ENCODE measurements around the gene CEBPE.

The CEBPE gene

DNA sequence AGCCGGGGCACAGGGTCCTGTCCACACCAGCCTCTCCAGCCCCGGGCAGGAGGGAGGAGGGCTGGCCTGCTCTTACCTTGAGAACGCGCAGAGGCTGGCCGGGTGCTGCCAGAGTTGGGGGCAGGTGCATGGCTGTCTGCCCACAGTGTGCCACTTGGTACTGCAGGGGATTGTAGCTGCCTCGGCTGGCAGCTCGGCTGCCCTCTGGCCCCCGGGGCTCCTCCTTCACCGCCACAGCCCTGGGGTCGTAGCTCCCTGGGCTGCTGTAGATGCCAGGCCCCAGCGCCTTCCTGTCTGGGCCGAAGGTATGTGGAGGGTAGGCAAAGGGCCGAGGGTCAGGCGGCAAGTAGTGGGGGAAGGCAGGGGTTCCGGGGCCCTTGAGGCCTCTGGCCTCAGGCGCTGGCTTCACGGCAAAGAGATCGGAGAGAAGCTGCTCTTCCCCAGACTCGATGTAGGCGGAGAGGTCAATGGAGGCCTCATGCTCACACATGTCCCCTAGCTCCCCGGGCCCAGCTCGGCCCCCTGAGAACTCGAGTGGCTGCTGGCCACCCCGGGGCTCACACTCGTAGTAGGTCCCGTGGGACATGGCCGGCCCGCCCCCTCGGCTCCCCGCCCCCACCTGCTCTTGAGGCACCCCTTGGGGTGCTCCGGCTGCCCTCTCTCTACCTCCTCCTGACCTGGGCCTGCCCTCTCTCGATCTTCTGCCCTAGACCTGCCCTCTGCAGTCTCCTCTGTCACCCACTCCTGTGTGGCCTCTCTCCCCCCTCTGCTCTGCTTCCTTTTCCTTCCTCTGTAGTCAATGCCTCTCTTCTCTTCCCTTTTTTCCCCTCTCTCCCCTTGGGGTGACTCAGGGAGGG lies at the start of gene CEBPE:
Gene CEBPE (minus strand): TSS at position 750 of the 857 bp plus-strand sequence. CDS start 164 bp downstream, at position 586.
- FAIRE-seq: no peak

DNA sequence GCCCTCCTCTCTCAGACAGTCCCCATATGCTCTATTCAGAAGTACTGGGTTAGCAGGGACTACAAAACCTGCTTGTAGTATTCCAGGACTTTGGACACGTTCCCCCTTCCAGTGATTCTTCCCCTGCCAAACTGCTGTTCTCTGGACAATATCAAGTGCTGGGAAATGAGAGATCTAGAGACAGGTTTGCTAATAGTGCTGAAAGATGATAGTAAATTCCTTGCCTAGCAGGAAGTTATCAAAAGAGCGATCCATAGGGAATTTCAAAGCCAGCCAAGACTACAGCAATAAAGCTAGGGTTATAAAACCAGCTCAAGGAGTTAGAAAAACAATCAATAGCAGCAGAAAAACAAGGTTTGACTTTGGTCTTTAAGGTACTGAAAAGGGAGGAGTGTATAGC lies 49.2 kb upstream of the CEBPE start:
- FAIRE-seq: no peak

DNA sequence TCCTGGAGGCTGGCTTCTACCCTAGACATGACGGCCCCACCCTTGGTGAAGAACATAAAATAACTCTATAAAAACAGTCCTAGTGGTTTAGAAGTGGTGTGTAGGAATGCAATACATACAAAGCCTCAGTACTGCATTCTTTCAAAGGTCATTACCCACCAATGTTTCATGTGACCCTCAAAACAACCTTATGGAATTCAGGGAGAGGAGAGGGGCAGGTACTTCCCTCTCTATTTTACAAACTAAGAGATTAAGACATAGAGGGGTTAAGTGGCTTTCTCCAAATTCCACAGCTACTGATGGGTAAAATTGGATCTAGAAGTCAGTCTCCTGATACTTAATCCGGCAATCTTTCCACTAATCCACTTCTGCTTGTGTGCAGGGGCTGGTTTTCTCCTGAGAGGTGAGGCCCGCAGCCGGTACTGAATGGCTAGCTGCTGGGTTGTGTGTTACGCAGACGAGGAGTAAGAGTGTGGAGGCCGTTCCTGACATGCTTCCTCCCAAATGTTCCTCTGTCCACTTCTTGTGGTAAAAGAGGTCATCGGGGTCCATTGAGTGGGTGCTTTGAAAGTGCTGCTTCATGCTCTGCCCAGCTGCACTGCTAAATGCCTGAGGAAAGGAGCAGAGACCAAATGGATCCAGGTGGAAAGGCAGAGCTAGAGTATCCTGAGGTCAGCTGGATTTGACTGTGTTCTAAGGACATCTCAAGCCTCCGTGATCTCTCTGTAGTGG lies 48.2 kb upstream of the CEBPE start:
- no peak for FAIRE-seq

DNA sequence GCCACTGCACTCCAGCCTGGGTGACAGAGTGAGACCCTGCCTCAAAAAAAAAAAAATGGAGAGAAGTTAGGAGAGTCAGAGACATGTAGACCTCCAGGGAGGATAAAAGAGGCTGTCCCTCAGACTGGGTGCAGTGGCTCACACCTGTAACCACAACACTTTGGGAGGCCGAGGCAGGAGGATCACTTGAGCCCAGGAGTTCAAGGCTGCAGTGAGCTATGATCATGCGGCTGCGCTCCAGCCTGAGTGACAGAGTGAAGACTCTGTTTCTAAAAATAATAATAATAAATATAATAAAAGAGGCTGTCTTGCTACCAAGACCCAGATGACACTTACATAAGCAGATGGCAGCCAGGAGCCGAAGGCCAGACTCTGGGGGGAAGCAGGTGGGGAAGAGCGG lies 45.9 kb upstream of the CEBPE start:
- no peak for FAIRE-seq

DNA sequence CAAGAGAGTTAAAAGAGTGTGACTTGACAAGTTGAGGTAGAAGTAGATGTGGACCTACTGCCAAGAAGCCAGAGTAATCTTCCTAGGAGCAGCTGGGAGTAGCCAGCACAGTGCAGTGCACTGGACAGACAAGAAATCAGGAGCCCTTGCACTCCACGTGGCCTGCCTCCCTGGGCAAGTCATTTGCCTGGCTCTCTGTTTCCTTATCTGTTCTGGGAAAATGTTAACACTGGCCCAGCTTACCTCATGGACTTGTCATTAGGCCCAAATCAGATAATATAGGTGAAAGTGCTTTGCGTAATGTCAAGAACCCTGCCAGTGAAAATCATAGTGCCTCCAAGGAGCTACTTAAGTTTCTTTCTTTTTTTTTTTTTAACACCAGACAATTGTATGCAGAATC lies 45.2 kb upstream of the CEBPE start:
- FAIRE-seq: no peak

DNA sequence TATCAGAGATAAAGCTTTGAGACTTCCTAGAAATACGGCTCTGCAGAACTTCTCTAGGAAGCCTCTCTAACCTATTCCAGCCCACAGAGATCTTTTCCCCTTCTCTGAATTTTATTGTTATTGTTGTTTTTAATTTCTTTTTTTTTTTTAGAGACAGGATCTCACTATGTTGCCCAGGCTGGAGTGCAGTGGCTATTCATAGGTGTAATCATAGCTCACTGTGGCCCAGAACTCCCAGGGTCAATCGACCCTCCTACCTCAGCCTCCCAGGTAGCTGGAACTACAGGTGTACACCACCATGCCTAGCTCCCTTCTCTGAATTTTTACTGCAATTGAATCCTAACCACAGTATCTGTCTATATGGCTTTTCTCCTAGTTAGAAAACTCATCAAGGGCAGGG lies 44.8 kb upstream of the CEBPE start:
- no peak for FAIRE-seq

DNA sequence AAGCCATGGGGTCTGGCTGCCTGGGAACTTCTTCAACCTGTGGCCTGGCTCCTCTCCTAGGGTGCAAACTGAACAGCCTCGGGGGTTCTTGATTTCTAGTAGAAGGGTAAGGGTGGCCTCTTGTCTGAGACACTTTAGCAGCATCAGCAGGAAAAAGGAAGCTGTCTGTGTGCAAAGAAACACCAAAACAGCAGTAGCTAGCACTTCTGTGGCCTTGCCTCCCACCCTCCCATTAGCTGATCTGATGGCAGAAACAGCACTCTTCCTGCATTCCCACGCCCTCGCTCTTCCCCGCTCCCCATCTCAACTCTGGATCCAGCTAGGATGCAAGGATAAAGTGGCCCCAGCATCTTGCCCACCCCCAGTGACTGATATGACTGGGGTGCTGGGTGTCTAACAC lies 43.7 kb upstream of the CEBPE start:
- FAIRE-seq: no peak

DNA sequence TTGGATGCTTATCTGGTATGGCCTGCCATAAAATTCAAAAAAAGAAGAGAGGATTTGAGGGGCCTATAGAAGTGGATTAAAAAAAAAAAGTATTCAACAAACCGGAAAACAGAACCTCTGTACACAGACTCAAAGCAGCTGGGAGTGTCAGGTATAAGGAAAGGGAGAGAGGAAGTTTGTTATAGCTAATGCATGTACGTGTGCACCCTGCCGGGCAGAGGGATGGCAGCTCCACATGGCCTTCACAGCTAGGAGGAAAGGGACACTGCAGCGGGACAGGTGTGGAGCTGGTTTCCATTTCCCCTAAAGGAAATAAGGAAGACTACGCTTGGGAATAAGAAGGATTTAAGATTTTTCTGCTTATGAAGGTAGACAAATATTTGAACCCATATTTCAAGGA lies 43.0 kb upstream of the CEBPE start:
- FAIRE-seq: no peak

DNA sequence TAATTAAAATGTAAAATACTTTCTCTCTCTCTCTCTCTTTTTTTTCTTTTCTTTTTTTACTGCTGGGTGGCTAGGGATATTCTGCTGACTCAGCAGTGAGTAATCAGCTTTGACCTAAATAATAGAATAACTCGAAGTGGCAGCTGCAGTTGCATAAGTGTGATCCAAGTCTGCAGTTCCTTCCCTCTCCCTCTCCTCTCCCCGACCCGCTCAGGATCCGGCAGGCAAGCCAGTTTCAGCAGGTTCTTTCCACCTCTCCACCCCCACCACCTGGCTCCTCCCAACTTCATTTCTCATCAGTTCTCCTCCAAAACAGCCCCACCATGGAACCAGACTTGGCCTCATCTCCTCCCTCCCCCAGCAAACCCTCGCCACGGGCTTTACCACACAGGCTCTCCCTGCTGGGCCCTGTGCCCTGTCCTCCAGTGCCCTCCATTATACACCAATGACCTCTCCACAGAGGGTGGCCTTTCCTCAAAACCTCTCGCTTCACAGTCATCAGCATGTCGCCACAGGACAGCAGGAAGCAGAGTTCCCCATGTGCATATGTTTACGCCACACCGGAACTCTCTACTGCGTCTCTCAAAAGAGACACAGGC lies 42.0 kb upstream of the CEBPE start:
- FAIRE-seq: peak; percentile 77

DNA sequence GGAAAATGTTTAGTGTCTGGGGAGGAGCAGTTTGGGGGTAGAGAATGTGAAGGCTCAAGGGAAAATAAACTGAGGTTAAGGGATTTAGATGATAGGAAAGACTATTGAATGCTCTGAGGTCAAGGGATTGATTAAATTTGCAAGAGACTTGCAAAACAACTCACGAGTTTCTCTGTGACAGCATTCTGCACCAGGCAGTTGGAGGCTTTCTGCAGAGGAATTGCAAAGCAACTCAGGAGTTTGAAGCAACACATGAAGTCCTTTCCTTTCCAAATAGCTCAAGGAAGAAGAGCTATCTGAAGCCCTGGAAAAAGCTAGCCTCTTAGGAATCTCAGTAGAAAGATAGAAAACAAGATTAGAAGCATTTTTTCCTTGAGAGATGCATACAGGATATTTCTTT lies 40.5 kb upstream of the CEBPE start:
- FAIRE-seq: no peak

DNA sequence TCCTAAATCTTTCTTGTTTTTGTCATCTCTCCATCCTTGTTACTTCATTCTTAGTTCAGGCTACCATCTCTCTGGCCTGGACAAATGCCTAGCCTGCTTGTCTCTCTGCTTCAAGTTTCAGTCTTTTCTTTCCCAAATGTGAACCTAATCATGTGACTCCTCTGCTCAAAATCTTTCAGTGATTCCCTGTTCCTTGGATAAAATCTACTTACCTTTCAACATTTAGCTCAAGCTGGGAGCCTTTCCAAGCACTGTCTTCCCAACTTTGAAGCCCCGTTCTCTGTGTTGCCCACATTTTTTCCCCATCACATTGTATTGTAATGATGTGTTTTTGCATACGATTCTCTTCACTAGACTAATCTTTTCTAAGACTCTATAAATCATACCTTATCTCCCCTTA lies 39.7 kb upstream of the CEBPE start:
- FAIRE-seq: no peak

DNA sequence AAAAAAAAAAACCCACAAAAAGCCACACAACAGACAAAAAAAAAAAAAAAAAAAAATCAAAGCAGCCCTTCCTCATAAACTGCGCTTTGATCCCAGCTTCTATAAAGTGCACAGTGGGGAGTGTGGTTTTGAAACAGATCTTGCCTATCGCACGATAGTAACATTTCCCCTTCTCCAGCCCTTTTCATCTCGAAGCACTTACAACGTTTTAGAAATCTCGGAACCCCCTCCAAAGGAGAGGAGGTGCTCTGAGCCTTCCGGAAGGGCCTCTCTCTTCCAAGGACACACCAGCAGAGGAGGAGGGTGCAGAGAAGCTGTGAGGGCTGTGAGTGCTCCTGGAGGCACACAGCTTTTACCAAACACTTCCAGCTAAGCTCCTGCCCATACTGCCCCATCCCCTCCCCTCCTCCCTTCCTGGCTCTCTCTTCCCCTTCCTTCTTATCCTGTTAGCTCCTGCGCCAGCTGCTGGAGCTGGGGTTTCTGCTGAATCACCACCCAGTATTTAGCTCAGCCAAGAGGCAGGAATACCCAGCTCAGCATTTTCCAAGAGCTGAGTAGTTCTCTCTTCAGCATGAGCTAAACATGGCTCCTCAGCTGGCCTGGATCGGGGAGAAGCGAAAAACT lies 36.0 kb upstream of the CEBPE start:
- FAIRE-seq: peak; percentile 49

DNA sequence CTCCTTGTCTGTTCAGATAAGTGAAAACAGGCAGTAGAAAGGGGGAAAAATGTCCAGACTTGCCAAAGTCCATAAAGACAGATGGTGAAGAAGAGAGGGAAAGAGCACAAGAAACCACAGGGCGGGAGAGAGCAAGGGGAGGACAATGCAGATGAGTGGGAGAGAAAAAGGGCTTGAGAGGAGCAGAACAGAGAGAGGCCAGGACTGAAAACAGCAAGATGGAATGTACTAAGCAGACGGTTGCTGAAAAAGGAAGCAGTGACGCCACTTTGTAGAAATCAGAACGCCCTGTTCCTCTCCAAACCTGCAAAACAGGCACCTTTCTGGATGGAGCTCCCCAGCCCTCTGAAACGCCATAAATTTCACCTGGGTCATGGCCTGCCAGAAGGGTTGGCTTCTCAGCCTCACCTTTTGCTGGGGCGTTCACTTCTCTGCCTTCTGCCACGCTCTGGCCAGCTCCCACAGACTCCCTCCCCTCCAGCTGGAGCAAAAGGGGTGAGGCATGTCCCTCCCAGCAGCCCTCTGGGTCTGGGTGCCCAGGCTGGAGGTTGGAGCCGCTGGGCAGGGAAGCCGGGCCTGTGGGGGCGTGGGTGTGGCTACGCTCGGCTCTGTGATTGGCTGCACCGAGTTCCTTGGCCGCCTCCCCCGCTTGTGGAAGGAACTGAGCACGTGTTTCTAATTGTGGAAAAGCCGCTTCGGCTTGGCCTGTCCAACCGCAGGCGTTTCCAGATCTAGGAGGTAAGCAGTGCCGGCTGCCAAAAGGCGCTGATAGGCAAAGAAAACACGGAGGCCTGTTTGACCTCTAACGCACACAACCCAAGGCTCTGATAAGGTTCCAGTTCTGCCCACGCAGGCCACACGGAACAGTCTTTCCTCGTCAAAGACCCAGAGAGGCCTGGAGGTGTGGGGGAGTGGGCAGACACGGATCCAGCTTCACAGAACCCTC lies 35.1 kb upstream of the CEBPE start:
- FAIRE-seq: no peak

DNA sequence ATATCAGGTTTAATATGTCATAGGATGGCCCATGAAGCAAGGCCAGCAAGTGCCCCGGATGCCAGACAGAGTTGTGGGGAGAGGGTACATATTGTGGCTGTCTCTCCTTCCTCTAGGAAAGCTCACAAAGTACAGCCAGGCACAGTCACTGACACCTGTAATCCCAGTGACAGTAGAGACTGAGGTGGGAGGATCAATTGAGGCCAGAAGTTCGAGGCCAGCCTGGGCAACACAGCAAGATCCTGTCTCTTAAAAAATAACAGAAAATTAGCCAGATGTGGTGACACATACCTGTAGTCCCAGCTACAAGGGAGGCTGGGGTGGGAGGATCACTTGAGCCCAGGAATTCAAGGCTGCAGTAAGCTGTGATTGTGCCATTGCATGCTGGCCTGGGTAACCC lies 32.3 kb upstream of the CEBPE start:
- FAIRE-seq: no peak

DNA sequence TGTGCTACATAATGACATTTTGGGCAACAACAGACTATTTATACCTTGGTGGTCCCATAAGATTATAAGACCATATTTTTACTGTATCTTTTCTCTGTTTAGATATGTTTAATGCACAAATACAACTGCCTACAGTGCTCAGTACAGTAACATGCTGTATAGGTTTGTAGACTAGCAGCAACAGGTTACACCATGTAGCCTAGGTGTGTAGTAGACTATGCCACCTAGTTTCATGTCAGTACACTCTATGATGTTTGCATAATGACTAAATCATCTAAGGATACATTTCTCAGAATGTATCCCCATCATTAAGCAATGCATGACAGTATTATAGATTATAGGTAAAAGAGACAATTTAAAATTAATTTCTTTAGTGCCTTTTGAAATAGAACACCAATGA lies 30.7 kb upstream of the CEBPE start:
- no peak for FAIRE-seq

DNA sequence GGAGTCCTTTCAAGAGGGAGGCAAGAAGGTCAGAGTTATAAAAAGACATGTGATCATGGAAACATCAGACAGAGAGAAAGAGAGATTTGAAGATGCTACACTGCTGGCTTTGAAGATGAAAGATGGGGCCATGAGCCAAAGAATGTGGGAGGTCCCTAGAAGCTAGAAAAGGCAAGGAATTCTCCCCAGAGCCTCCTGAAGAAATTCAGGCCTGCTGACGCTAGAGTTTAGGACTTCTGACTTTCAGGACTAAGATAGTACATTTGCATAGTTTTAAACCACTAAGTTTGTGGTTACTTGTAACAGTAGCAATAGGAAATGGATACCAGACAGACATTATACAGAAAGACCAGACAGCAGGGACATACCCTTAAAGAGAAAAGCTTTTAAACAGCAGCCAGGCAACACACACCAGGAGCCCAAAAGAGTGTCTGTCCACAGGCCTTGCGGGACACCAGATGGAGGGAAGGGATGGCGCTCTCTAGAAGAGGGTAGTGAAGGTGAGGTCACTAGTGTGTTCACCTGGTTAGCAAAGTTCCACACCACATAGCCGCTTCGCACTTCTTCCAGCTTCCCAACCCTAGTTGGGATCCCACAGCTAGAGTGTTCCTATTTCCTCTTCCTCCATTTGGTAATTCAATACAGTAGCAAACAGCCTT lies 29.7 kb upstream of the CEBPE start:
- FAIRE-seq: no peak

DNA sequence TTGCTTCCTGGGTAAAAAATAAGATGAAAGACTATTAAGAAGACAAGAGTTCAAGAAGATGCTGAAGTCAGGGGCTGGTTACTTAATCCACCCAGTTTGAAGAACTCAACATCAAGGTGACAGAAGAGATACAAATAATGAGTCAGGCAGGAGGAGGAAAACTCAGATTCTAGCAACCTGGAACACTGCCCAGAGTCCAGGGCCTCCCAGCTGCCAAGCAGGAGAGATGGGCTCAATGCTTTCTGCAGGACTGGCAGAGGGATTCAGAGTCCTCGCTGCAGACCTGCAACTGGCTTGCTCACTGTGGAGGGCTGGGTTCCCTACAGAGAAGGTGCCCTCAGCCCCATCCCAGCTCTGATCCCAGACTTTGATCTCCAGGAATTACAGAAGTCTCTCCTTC lies 28.6 kb upstream of the CEBPE start:
- FAIRE-seq: no peak

DNA sequence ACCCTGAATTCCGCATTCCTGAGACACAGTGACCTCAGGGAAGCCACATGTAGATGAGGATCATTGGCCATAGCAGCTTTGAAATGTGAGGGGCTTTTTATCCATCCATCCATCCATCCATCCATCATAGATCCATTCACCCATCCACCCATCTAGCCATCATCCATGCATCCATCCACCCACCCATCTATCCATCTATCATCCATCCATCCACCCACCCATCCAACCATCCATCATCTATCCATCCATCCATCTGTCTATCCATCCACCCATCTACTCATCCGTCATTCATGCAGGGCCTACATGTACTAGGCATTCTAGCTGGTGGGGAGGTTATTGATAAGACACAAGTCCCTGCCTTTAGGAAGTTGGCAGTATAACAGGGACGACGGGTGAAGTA lies 27.9 kb upstream of the CEBPE start:
- no peak for FAIRE-seq

DNA sequence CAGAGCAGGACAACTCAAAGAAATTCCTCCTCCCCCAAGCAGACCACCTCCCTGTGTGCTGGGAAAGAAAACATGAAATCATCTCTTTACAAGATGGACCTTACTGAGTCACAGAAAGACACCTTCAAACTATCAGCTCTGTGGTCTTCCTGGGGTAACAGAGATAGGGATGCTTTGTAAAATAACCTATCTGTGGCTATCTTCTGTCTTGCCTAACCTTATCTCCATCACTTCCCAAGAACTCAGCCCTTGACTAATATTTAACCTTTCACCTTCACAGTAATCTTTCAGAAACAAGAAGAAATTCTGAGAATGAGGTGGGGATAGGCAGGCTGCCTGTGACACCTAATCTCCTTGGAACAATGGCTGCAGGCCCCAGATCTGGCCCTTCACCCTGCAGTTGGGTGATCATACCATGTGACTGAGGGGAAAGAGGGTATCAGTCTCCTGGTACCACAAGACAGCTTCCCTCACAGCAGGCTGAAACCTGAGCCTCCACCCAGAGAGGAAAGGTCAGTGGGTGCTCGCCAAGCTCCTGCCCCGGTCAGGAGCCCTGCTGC lies 27.4 kb upstream of the CEBPE start:
- FAIRE-seq: no peak

DNA sequence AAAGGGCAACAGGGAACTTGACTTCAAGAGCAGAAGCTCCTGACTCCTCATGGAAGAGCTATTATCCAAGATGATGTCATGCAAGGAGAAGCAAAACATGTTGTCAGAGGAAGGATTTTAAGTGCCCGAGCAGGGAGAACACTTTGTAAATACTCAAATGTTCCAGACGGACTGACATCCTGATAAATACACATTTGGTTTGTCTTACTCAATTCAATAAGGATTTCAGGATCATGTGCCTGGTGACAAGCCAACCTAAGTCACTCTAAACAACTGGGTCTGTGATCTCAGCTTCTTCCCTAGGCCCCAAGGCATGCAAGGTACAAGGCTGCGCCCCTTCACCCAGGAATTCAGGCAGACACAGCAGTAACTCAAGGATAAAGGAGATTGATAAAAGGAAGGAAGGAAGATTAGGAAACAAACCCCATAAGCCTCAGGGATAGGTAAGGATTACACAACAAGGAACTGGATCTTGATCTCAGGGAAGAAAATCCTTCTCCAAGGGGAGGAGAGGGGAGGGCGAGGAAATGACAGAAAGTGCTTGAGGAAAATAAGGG lies 26.8 kb upstream of the CEBPE start:
- no peak for FAIRE-seq

DNA sequence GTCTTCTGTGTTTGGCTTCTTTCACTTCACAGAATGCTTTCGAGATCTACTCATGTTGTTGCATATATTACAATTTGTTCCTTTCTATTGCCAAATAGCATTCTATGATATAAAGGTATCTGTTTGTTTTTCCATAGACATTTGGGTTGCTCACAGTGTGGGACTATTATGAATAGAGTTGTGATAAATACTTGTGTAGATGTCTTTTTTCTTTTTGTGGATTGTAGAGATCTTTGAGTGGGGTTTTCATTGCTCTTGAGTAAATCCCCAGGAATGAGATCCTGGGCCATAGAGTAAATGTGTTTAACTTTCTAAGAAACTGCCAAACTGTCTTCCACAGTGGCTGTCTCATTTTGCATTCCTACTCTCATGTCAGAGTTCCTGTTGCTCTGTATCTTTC lies 24.9 kb upstream of the CEBPE start:
- no peak for FAIRE-seq

All from islet of Langerhans (tissue), 1 donor.